ENCODE results near the gene SASH3. TPM values are rescaled to one million over a fixed set of nuclear protein-coding genes. Genes with fewer than 3 reads are reported as not detected.

The SASH3 gene
- total RNA-seq, 1 donor: not detected

- no peak for TF ChIP-seq CTCF (IDR thresholded peaks at IDR 0.05; ENCODE audit: insufficient read depth, low read depth, low read length)
- H3K4me3 ChIP-seq (ENCODE audit: low read depth, low read length): no peak overlapping the region
- DNase-seq (ENCODE audit: low read depth): no peak
Measured at GRCh38 chrX:129781680-129782495, 2.1 kb downstream of the SASH3 start.

- no peak for TF ChIP-seq CTCF (IDR thresholded peaks at IDR 0.05; ENCODE audit: insufficient read depth, low read depth, low read length)
- no peak overlapping the region for H3K4me3 ChIP-seq (ENCODE audit: low read depth, low read length)
- DNase-seq (ENCODE audit: low read depth): no peak
Measured at GRCh38 chrX:129782706-129783105, 3.0 kb downstream of the SASH3 start.

- no peak overlapping the region for H3K4me3 ChIP-seq (ENCODE audit: low read depth, low read length)
- no peak for DNase-seq (ENCODE audit: low read depth)
- no peak for TF ChIP-seq CTCF (IDR thresholded peaks at IDR 0.05; ENCODE audit: insufficient read depth, low read depth, low read length)
Measured at GRCh38 chrX:129783291-129783713, 3.6 kb downstream of the SASH3 start.

GRCh38 chrX:129784371-129784770, 4.6 kb downstream of the SASH3 start:
- DNase-seq (ENCODE audit: low read depth): no peak
- H3K4me3 ChIP-seq (ENCODE audit: low read depth, low read length): no peak overlapping the region
- no peak for TF ChIP-seq CTCF (IDR thresholded peaks at IDR 0.05; ENCODE audit: insufficient read depth, low read depth, low read length)

- no peak overlapping the region for H3K4me3 ChIP-seq (ENCODE audit: low read depth, low read length)
- TF ChIP-seq CTCF (IDR thresholded peaks at IDR 0.05; ENCODE audit: insufficient read depth, low read depth, low read length): no peak
- DNase-seq (ENCODE audit: low read depth): no peak
Measured at GRCh38 chrX:129785160-129785947, 5.6 kb downstream of the SASH3 start.

GRCh38 chrX:129786210-129786651, 6.5 kb downstream of the SASH3 start:
- no peak for DNase-seq (ENCODE audit: low read depth)
- no peak overlapping the region for H3K4me3 ChIP-seq (ENCODE audit: low read depth, low read length)
- no peak for TF ChIP-seq CTCF (IDR thresholded peaks at IDR 0.05; ENCODE audit: insufficient read depth, low read depth, low read length)
